Dermis blood vessel endothelial cell (primary cell): ENCODE data around the gene ROPN1B. TPM values are rescaled to one million over a fixed set of nuclear protein-coding genes. Genes with fewer than 3 reads are reported as not detected.

Source experiments
- DNase-seq: peaks from one replicate; pipeline ENCODE4 v3.0.0; 2010
- total RNA-seq: library from RNA; depleted of rRNA; stranded (reverse); fragments of >200 nt; gene quantifications from 2 replicates; pipeline ENCODE4 v1.2.3, GENCODE V29; 2014

ROPN1B gene
- total RNA-seq, 1 donor from 2014 or later: not detected

GRCh38 chr3:126005951-126006350 lies 37.0 kb downstream of the ROPN1B start:
- DNase-seq: no peak

- DNase-seq: no peak
These were observed 39.2 kb downstream of the ROPN1B start for GRCh38 chr3:126008219-126008618.

GRCh38 chr3:126009181-126009580 lies 40.2 kb downstream of the ROPN1B start:
- DNase-seq: no peak

- no peak for DNase-seq
These were observed 44.8 kb downstream of the ROPN1B start for GRCh38 chr3:126013751-126014156.

- no peak for DNase-seq
These were observed 45.3 kb downstream of the ROPN1B start for GRCh38 chr3:126014252-126014651.

- DNase-seq: no peak
These were observed 46.1 kb downstream of the ROPN1B start for GRCh38 chr3:126015075-126015474.

GRCh38 chr3:126016616-126017015 lies 47.6 kb downstream of the ROPN1B start:
- DNase-seq: no peak

GRCh38 chr3:126017362-126017761 lies 48.4 kb downstream of the ROPN1B start:
- DNase-seq: no peak

- DNase-seq: no peak
These were observed 49.6 kb downstream of the ROPN1B start for GRCh38 chr3:126018545-126018944.

- DNase-seq: no peak
These were observed 50.0 kb downstream of the ROPN1B start for GRCh38 chr3:126018995-126019394.

- DNase-seq: no peak
These were observed 50.7 kb downstream of the ROPN1B start for GRCh38 chr3:126019683-126020082.

- DNase-seq: no peak
These were observed 52.2 kb downstream of the ROPN1B start for GRCh38 chr3:126021224-126021623.

GRCh38 chr3:126021702-126022101 lies 52.7 kb downstream of the ROPN1B start:
- DNase-seq: no peak

GRCh38 chr3:126022741-126023359 lies 53.9 kb downstream of the ROPN1B start:
- no peak for DNase-seq

- no peak for DNase-seq
These were observed 54.4 kb downstream of the ROPN1B start for GRCh38 chr3:126023390-126023789.

GRCh38 chr3:126024049-126024854 lies 55.3 kb downstream of the ROPN1B start:
- no peak for DNase-seq

GRCh38 chr3:126025116-126025729 lies 56.2 kb downstream of the ROPN1B start:
- DNase-seq: no peak

- no peak for DNase-seq
These were observed 56.9 kb downstream of the ROPN1B start for GRCh38 chr3:126025862-126026261.

GRCh38 chr3:126026277-126026751 lies 57.3 kb downstream of the ROPN1B start:
- DNase-seq: no peak

- DNase-seq: no peak
These were observed 57.8 kb downstream of the ROPN1B start for GRCh38 chr3:126026761-126027160.

- no peak for DNase-seq
These were observed 59.1 kb downstream of the ROPN1B start for GRCh38 chr3:126028096-126028495.

GRCh38 chr3:126029241-126029640 lies 60.3 kb downstream of the ROPN1B start:
- DNase-seq: no peak

- DNase-seq: no peak
These were observed 61.5 kb downstream of the ROPN1B start for GRCh38 chr3:126030455-126030854.

- no peak for DNase-seq
These were observed 63.0 kb downstream of the ROPN1B start for GRCh38 chr3:126031981-126032471.
